ENCODE measurements around the gene RAET1E.
"Not testable (repeated sequence)": the region's sequence is repeated elsewhere in the genome, so short reads cannot be mapped to it uniquely, and the experiment has no call there.

Gene RAET1E

GRCh38 chr6:149921361-149921760 lies 23.4 kb upstream of the RAET1E start:
- Histone ChIP-seq H3K36me3 (ENCODE audit: insufficient read depth, insufficient read length, low read length) (no peaks in the 10 kb centered on the region), H3K9ac (ENCODE audit: insufficient read length, low read depth) (no peak overlapping the region), H3K4me3 (ENCODE audit: insufficient read length, low read depth) (no peak overlapping the region), H3K27me3 (ENCODE audit: insufficient read depth, insufficient read length) (peaks cover 65% of the 10 kb centered on the region), H3K4me1 (ENCODE audit: insufficient read depth, insufficient read length) (no peaks in the 10 kb centered on the region), H3K9me3 (ENCODE audit: insufficient read depth, low read length) (no peaks in the 10 kb centered on the region)
- TF ChIP-seq ZNF274 (IDR thresholded peaks at IDR 0.05; ENCODE audit: low read depth, low read length) (no peak), YY1 (IDR thresholded peaks at IDR 0.05; ENCODE audit: insufficient read depth, insufficient read length) (no peak), SUZ12 (IDR thresholded peaks at IDR 0.05; ENCODE audit: extremely low read depth, insufficient read depth, insufficient read length) (no peak)
- DNase-seq (ENCODE audit: low read depth, low spot score), result no peak

- DNase-seq (ENCODE audit: low read depth, low spot score), result no peak
- H3K9ac ChIP-seq (ENCODE audit: insufficient read length, low read depth), result no peak overlapping the region
- no peaks in the 10 kb centered on the region for H3K9me3 ChIP-seq (ENCODE audit: insufficient read depth, low read length)
- no peak overlapping the region for H3K4me3 ChIP-seq (ENCODE audit: insufficient read length, low read depth)
- H3K27me3 ChIP-seq (ENCODE audit: insufficient read depth, insufficient read length), result peaks cover 52% of the 10 kb centered on the region
- H3K4me1 ChIP-seq (ENCODE audit: insufficient read depth, insufficient read length), result no peaks in the 10 kb centered on the region
- no peaks in the 10 kb centered on the region for H3K36me3 ChIP-seq (ENCODE audit: insufficient read depth, insufficient read length, low read length)
- no peak for TF ChIP-seq SUZ12 (IDR thresholded peaks at IDR 0.05; ENCODE audit: extremely low read depth, insufficient read depth, insufficient read length)
- no peak for TF ChIP-seq YY1 (IDR thresholded peaks at IDR 0.05; ENCODE audit: insufficient read depth, insufficient read length)
- TF ChIP-seq ZNF274 (IDR thresholded peaks at IDR 0.05; ENCODE audit: low read depth, low read length), result no peak
Measured at GRCh38 chr6:149919834-149920225, 21.9 kb upstream of the RAET1E start.

GRCh38 chr6:149919126-149919833 lies 21.4 kb upstream of the RAET1E start:
- H3K36me3 ChIP-seq (ENCODE audit: insufficient read depth, insufficient read length, low read length); H3K4me3 ChIP-seq (ENCODE audit: insufficient read length, low read depth); H3K9ac ChIP-seq (ENCODE audit: insufficient read length, low read depth); H3K9me3 ChIP-seq (ENCODE audit: insufficient read depth, low read length); DNase-seq (ENCODE audit: low read depth, low spot score); H3K4me1 ChIP-seq (ENCODE audit: insufficient read depth, insufficient read length): not testable (repeated sequence)
- H3K27me3 ChIP-seq (ENCODE audit: insufficient read depth, insufficient read length), result peaks cover 46% of the 10 kb centered on the region

GRCh38 chr6:149918151-149918905 lies 20.4 kb upstream of the RAET1E start:
- no peaks in the 10 kb centered on the region for H3K4me1 ChIP-seq (ENCODE audit: insufficient read depth, insufficient read length)
- peaks cover 37% of the 10 kb centered on the region for H3K27me3 ChIP-seq (ENCODE audit: insufficient read depth, insufficient read length)
- H3K4me3 ChIP-seq (ENCODE audit: insufficient read length, low read depth), result no peak overlapping the region
- H3K9me3 ChIP-seq (ENCODE audit: insufficient read depth, low read length), result no peaks in the 10 kb centered on the region
- no peak overlapping the region for H3K9ac ChIP-seq (ENCODE audit: insufficient read length, low read depth)
- DNase-seq (ENCODE audit: low read depth, low spot score), result no peak
- H3K36me3 ChIP-seq (ENCODE audit: insufficient read depth, insufficient read length, low read length), result no peaks in the 10 kb centered on the region
- TF ChIP-seq ZNF274 (IDR thresholded peaks at IDR 0.05; ENCODE audit: low read depth, low read length) (no peak), YY1 (IDR thresholded peaks at IDR 0.05; ENCODE audit: insufficient read depth, insufficient read length) (no peak), SUZ12 (IDR thresholded peaks at IDR 0.05; ENCODE audit: extremely low read depth, insufficient read depth, insufficient read length) (no peak)

- no peak for DNase-seq (ENCODE audit: low read depth, low spot score)
- H3K9ac ChIP-seq (ENCODE audit: insufficient read length, low read depth), result no peak overlapping the region
- no peaks in the 10 kb centered on the region for H3K9me3 ChIP-seq (ENCODE audit: insufficient read depth, low read length)
- peaks cover 30% of the 10 kb centered on the region for H3K27me3 ChIP-seq (ENCODE audit: insufficient read depth, insufficient read length)
- no peaks in the 10 kb centered on the region for H3K36me3 ChIP-seq (ENCODE audit: insufficient read depth, insufficient read length, low read length)
- TF ChIP-seq ZNF274 (IDR thresholded peaks at IDR 0.05; ENCODE audit: low read depth, low read length) (no peak), SUZ12 (IDR thresholded peaks at IDR 0.05; ENCODE audit: extremely low read depth, insufficient read depth, insufficient read length) (no peak), YY1 (IDR thresholded peaks at IDR 0.05; ENCODE audit: insufficient read depth, insufficient read length) (no peak)
- H3K4me1 ChIP-seq (ENCODE audit: insufficient read depth, insufficient read length), result no peaks in the 10 kb centered on the region
- no peak overlapping the region for H3K4me3 ChIP-seq (ENCODE audit: insufficient read length, low read depth)
Measured at GRCh38 chr6:149917679-149918078, 19.8 kb upstream of the RAET1E start.

GRCh38 chr6:149915970-149916865 lies 18.3 kb upstream of the RAET1E start:
- H3K9me3 ChIP-seq (ENCODE audit: insufficient read depth, low read length), result no peaks in the 10 kb centered on the region
- H3K4me3 ChIP-seq (ENCODE audit: insufficient read length, low read depth), result no peak overlapping the region
- H3K4me1 ChIP-seq (ENCODE audit: insufficient read depth, insufficient read length), result no peaks in the 10 kb centered on the region
- DNase-seq (ENCODE audit: low read depth, low spot score), result no peak
- TF ChIP-seq ZNF274 (IDR thresholded peaks at IDR 0.05; ENCODE audit: low read depth, low read length), result no peak
- H3K27me3 ChIP-seq (ENCODE audit: insufficient read depth, insufficient read length), result peaks cover 16% of the 10 kb centered on the region
- no peak overlapping the region for H3K9ac ChIP-seq (ENCODE audit: insufficient read length, low read depth)
- no peaks in the 10 kb centered on the region for H3K36me3 ChIP-seq (ENCODE audit: insufficient read depth, insufficient read length, low read length)

Measured in NT2/D1 (cell line).